Measurements from ENCODE around the gene CYP2E1. TPM values are rescaled to one million over a fixed set of nuclear protein-coding genes. Genes with fewer than 3 reads are reported as not detected.
"Not testable (repeated sequence)": the region's sequence is repeated elsewhere in the genome, so short reads cannot be mapped to it uniquely, and the experiment has no call there.

CYP2E1 gene
- total RNA-seq, 4 donors from 2014 or later: 0.83 to 0.98 (median 0.87) TPM

GRCh38 chr10:133572055-133572454 lies 44.9 kb downstream of the CYP2E1 start:
- no CpG with 5 or more reads among the region's 11 CpGs for WGBS
- H3K4me3 ChIP-seq; intact Hi-C loops (cut with DNase I); H3K27ac ChIP-seq (replicated peaks in 1 of 4); H3K4me1 ChIP-seq; H3K36me3 ChIP-seq: not testable (repeated sequence)
- Histone ChIP-seq H3K9me3 (peaks cover 0 to 17% (median 13%) of the 10 kb centered on the region in 4 donors), H3K27me3 (peaks cover 0 to 16% (median 2%) of the 10 kb centered on the region in 4 donors)
- peak; percentile 37 for DNase-seq (ENCODE audit: extremely low spot score)

GRCh38 chr10:133573460-133573859 lies 46.3 kb downstream of the CYP2E1 start:
- H3K27ac ChIP-seq (replicated peaks in 1 of 4); intact Hi-C loops (cut with DNase I); H3K4me1 ChIP-seq; H3K4me3 ChIP-seq; DNase-seq (ENCODE audit: extremely low spot score); H3K36me3 ChIP-seq; H3K27me3 ChIP-seq: not testable (repeated sequence)
- peaks cover 0 to 17% (median 13%) of the 10 kb centered on the region in 4 donors for H3K9me3 ChIP-seq
- WGBS: 82% methylated on average over 1 of the region's 1 CpG

GRCh38 chr10:133577037-133577436 lies 49.9 kb downstream of the CYP2E1 start:
- H3K27ac ChIP-seq (replicated peaks in 1 of 4); H3K4me3 ChIP-seq; H3K36me3 ChIP-seq; H3K4me1 ChIP-seq; intact Hi-C loops (cut with DNase I); DNase-seq (ENCODE audit: extremely low spot score): not testable (repeated sequence)
- peaks cover 0 to 28% (median 17%) of the 10 kb centered on the region in 4 donors for H3K9me3 ChIP-seq
- peaks cover 0 to 13% (median 0%) of the 10 kb centered on the region in 4 donors for H3K27me3 ChIP-seq
- WGBS: no CpG with 5 or more reads among the region's 31 CpGs

Other genes starting within 250 kb of the CYP2E1 start
- gene TUBGCP2, start 218.5 kb upstream of the CYP2E1 start, total RNA-seq: 10 to 100 TPM; 30.2 to 54.4 (median 39.0) TPM
- gene ZNF511, start 218.4 kb upstream of the CYP2E1 start, total RNA-seq: 10 to 100 TPM; 22.9 to 34.8 (median 33.0) TPM
- 1 to 10 TPM; 1.6 to 3.6 (median 2.3) TPM for gene CALY, start 190.5 kb upstream of the CYP2E1 start, total RNA-seq
- not detected for gene PRAP1, start 180.0 kb upstream of the CYP2E1 start, total RNA-seq
- 10 to 100 TPM in 2 of 4 donors, 1 to 10 TPM in 2; 7.9 to 12.2 (median 10.5) TPM for gene FUOM, start 169.3 kb upstream of the CYP2E1 start, total RNA-seq
- gene ECHS1, start 154.0 kb upstream of the CYP2E1 start, total RNA-seq: 10 to 100 TPM; 64.0 to 77.7 (median 73.2) TPM
- 10 to 100 TPM; 10.1 to 15.0 (median 14.3) TPM for gene PAOX, start 148.1 kb upstream of the CYP2E1 start, total RNA-seq
- gene MTG1, start 133.2 kb upstream of the CYP2E1 start, total RNA-seq: 10 to 100 TPM; 12.6 to 23.6 (median 15.9) TPM
- gene SPRN, start 102.7 kb upstream of the CYP2E1 start, total RNA-seq: under 1 TPM in 2 of 4 donors, not detected in 2; 0.34 to 0.71 TPM
- gene SCART1, start 73.4 kb upstream of the CYP2E1 start, total RNA-seq: 1 to 10 TPM in 3 of 4 donors, under 1 TPM in 1; 0.65 to 1.7 (median 1.4) TPM
- gene SYCE1, start 38.2 kb downstream of the CYP2E1 start, total RNA-seq: 1 to 10 TPM in 1 of 4 donors, under 1 TPM in 1, not detected in 2; 0.50 to 10.0 TPM
- not detected for gene FRG2B, start 99.4 kb downstream of the CYP2E1 start, total RNA-seq